K562 (cell line): ENCODE results near the gene DNA2. TPM values are rescaled to one million over a fixed set of nuclear protein-coding genes. Genes with fewer than 3 reads are reported as not detected.

Source experiments
- DACH1 ChIP-seq: fragments of 450-650 bp; IDR thresholded peaks from 2 replicates; pipeline ENCODE4 v1.6.1; 2018; ENCODE audit not compliant: partially characterized antibody
- KAT7 ChIP-seq: sonication (generic); formaldehyde crosslinking; IDR thresholded peaks from 2 replicates; pipeline ENCODE4 v1.8.0; 2022; ENCODE audit warnings: missing genetic modification reagents, mild to moderate bottlenecking, borderline replicate concordance
- KDM4B ChIP-seq, 2 experiments: fragments of 450-650 bp in 1 of 2; sonication (generic) in 1 of 2; IDR thresholded peaks; 2 replicates each; pipeline ENCODE4 v1.6.1; 2016 to 2017; ENCODE audit warnings: borderline replicate concordance in 2 of 2, antibody characterized with exemption in 1 of 2, low read depth in 1 of 2, mild to moderate bottlenecking in 1 of 2
- MED1 ChIP-seq: sonication (generic); formaldehyde crosslinking; IDR thresholded peaks from 2 replicates; pipeline ENCODE4 v1.8.1; 2023; ENCODE audit warnings: missing genetic modification reagents, borderline replicate concordance
- NELFE ChIP-seq: IDR thresholded peaks from 2 replicates; pipeline ENCODE4 v1.6.1; 2011; ENCODE audit warnings: mild to moderate bottlenecking; ENCODE audit not compliant: insufficient read depth, insufficient read length
- TBP ChIP-seq: optimal IDR thresholded peaks from 2 replicates; pipeline ENCODE3; 2011; ENCODE audit warnings: low read depth, low read length, improper control_type of control experiment
- TRIM28 ChIP-seq: fragments of 450-650 bp; IDR thresholded peaks from 2 replicates; pipeline ENCODE4 v1.6.1; 2017
- ZNF232 ChIP-seq: sonication (generic); formaldehyde crosslinking; IDR thresholded peaks from 2 replicates; pipeline ENCODE4 v1.8.0; 2022; ENCODE audit warnings: mild to moderate bottlenecking, missing genetic modification reagents
- polyA plus RNA-seq, 8 experiments: library from polyadenylated mRNA; depleted of rRNA in 4 of 8; stranded (reverse) in 5 of 8; unstranded in 3 of 8; fragments of >200 nt; fragmentation: Nextera tagmentation in 2 of 8; fragmentation: Illumina TruSeq in 1 of 8; extraction: Ambion mirVana in 2 of 8; extraction: Trizol in 1 of 8; gene quantifications; 2 replicates each; pipeline versions ENCODE4 v1.2.1 to v1.2.3, GENCODE V29; 2011 to 2014; ENCODE audit warnings: inconsistent platforms in 1 of 8, missing spikeins in 1 of 8
- total RNA-seq, 7 experiments: library from RNA; depleted of rRNA in 6 of 7; stranded (reverse); fragments of >200 nt in 6 of 7; fragmentation: Illumina TruSeq in 2 of 7; extraction: Trizol in 2 of 7; gene quantifications; 2 replicates each; pipeline versions ENCODE4 v1.2.1 to v1.2.3, GENCODE V29; 2011 to 2021; ENCODE audit warnings: low replicate concordance in 1 of 7
- TF ChIP-seq, protein P1 (sequence below), 2 experiments: fragments of 150-350 bp in 1 of 2; IDR thresholded peaks; 2 replicates each; pipeline ENCODE4 v1.6.1; 2012 to 2016; ENCODE audit warnings: low read depth in 2 of 2, low read length in 2 of 2, mild to moderate bottlenecking in 1 of 2, moderate library complexity in 1 of 2
- TF ChIP-seq, protein P2 (sequence below): sonication (generic); formaldehyde crosslinking; IDR thresholded peaks from 2 replicates; pipeline ENCODE4 v1.4.0; 2020; ENCODE audit warnings: mild to moderate bottlenecking, missing genetic modification reagents
- TF ChIP-seq, protein P3 (sequence below): fragments of 200-800 bp; sonication (Bioruptor generic); IDR thresholded peaks from 2 replicates; pipeline ENCODE4 v1.6.1; 2017; ENCODE audit warnings: missing genetic modification characterization, missing compliant biosample characterization
- TF ChIP-seq, protein P4 (sequence below): sonication (generic); formaldehyde crosslinking; IDR thresholded peaks from 2 replicates; pipeline ENCODE4 v1.8.0; 2023; ENCODE audit warnings: mild to moderate bottlenecking, missing genetic modification reagents
- TF ChIP-seq, protein P5 (sequence below): IDR thresholded peaks from 2 replicates; pipeline ENCODE4 v1.6.1; 2011; ENCODE audit warnings: borderline replicate concordance, low read depth, mild to moderate bottlenecking, moderate library complexity, low read length; ENCODE audit not compliant: insufficient read depth, poor library complexity, severe bottlenecking

DNA2 gene
- total and polyA plus RNA-seq, 9 of the 15 experiments (the other 6 are each of a cell fraction or from before 2014, with no cell fraction given), result 24.6 to 51.4 (median 40.8) TPM

DNA sequence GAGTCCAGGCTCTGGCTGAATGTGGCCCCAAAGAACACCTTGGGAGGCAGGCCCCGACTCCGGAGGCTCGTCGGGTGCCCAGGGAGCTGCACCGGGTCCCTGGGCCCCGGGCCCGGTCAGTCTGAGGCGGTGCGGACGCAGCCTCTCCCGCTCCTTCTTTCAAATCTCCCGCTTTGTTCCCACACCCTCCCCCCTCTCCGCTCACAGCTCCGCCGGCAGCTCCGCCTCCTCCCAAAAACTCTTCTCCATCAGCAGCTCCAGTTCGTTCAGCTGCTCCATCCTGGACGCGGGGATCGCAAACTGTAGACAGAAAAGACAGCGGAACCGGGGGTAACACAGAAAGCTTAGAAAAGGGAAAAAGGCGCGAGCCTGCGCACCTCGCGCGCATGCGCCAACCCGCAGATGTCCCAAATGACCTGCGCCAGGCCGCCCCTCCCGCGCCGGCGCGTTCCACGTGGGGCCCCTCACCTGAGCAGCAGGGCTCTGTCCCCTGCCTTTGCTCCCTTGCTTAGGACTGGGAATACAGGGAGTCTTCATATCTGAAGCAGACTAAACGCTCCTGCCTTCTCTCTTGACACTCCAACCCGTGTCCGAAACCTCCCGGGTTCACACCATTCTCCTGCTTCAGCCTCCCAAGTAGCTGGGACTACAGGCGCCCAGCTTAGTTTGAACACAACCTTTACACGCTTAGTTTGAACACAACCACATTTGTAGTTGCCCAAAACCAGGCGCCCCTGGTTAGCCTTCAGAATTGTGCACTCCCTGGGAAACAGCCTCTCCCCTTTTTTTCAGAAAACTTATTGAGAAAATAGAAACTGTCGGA lies at the start of gene DNA2 (continued):
- TF ChIP-seq, protein P1, sequence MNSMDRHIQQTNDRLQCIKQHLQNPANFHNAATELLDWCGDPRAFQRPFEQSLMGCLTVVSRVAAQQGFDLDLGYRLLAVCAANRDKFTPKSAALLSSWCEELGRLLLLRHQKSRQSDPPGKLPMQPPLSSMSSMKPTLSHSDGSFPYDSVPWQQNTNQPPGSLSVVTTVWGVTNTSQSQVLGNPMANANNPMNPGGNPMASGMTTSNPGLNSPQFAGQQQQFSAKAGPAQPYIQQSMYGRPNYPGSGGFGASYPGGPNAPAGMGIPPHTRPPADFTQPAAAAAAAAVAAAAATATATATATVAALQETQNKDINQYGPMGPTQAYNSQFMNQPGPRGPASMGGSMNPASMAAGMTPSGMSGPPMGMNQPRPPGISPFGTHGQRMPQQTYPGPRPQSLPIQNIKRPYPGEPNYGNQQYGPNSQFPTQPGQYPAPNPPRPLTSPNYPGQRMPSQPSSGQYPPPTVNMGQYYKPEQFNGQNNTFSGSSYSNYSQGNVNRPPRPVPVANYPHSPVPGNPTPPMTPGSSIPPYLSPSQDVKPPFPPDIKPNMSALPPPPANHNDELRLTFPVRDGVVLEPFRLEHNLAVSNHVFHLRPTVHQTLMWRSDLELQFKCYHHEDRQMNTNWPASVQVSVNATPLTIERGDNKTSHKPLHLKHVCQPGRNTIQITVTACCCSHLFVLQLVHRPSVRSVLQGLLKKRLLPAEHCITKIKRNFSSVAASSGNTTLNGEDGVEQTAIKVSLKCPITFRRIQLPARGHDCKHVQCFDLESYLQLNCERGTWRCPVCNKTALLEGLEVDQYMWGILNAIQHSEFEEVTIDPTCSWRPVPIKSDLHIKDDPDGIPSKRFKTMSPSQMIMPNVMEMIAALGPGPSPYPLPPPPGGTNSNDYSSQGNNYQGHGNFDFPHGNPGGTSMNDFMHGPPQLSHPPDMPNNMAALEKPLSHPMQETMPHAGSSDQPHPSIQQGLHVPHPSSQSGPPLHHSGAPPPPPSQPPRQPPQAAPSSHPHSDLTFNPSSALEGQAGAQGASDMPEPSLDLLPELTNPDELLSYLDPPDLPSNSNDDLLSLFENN (IDR thresholded peaks at IDR 0.05; ENCODE audit: low read depth in 2 of 2, low read length in 2 of 2), result no peak
- TF ChIP-seq, protein P2, sequence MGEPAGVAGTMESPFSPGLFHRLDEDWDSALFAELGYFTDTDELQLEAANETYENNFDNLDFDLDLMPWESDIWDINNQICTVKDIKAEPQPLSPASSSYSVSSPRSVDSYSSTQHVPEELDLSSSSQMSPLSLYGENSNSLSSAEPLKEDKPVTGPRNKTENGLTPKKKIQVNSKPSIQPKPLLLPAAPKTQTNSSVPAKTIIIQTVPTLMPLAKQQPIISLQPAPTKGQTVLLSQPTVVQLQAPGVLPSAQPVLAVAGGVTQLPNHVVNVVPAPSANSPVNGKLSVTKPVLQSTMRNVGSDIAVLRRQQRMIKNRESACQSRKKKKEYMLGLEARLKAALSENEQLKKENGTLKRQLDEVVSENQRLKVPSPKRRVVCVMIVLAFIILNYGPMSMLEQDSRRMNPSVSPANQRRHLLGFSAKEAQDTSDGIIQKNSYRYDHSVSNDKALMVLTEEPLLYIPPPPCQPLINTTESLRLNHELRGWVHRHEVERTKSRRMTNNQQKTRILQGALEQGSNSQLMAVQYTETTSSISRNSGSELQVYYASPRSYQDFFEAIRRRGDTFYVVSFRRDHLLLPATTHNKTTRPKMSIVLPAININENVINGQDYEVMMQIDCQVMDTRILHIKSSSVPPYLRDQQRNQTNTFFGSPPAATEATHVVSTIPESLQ (CRISPR knock-in tag), result 0 out of 2 replicates have a peak, but pooled peaks have one; percentile 80
- TF ChIP-seq, protein P3, sequence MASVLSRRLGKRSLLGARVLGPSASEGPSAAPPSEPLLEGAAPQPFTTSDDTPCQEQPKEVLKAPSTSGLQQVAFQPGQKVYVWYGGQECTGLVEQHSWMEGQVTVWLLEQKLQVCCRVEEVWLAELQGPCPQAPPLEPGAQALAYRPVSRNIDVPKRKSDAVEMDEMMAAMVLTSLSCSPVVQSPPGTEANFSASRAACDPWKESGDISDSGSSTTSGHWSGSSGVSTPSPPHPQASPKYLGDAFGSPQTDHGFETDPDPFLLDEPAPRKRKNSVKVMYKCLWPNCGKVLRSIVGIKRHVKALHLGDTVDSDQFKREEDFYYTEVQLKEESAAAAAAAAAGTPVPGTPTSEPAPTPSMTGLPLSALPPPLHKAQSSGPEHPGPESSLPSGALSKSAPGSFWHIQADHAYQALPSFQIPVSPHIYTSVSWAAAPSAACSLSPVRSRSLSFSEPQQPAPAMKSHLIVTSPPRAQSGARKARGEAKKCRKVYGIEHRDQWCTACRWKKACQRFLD (CRISPR knock-in tag), result no peak
- peak; percentile 86 for TF ChIP-seq TBP
- peak in 1 of 2 experiments; percentile 73; a peak in 1 of 4 replicates for TF ChIP-seq KDM4B (IDR thresholded peaks at IDR 0.05; ENCODE audit: borderline replicate concordance in 2 of 2, low read depth in 1 of 2)
- TF ChIP-seq, protein P4, sequence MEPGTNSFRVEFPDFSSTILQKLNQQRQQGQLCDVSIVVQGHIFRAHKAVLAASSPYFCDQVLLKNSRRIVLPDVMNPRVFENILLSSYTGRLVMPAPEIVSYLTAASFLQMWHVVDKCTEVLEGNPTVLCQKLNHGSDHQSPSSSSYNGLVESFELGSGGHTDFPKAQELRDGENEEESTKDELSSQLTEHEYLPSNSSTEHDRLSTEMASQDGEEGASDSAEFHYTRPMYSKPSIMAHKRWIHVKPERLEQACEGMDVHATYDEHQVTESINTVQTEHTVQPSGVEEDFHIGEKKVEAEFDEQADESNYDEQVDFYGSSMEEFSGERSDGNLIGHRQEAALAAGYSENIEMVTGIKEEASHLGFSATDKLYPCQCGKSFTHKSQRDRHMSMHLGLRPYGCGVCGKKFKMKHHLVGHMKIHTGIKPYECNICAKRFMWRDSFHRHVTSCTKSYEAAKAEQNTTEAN, result no peak
- TF ChIP-seq KAT7 (CRISPR knock-in tag), result peak; percentile 96; the same call in 1 of the 2 replicates
- no peak for TF ChIP-seq NELFE
- TF ChIP-seq DACH1, result peak; percentile 36
- TF ChIP-seq MED1 (CRISPR knock-in tag), result no peak
- TF ChIP-seq, protein P5, sequence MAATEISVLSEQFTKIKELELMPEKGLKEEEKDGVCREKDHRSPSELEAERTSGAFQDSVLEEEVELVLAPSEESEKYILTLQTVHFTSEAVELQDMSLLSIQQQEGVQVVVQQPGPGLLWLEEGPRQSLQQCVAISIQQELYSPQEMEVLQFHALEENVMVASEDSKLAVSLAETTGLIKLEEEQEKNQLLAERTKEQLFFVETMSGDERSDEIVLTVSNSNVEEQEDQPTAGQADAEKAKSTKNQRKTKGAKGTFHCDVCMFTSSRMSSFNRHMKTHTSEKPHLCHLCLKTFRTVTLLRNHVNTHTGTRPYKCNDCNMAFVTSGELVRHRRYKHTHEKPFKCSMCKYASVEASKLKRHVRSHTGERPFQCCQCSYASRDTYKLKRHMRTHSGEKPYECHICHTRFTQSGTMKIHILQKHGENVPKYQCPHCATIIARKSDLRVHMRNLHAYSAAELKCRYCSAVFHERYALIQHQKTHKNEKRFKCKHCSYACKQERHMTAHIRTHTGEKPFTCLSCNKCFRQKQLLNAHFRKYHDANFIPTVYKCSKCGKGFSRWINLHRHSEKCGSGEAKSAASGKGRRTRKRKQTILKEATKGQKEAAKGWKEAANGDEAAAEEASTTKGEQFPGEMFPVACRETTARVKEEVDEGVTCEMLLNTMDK, result no peak
- no peak; the same call in 1 of the 2 replicates for TF ChIP-seq ZNF232 (CRISPR knock-in tag)
- TF ChIP-seq TRIM28, result no peak; the same call in 1 of the 2 replicates
